Glutamatergic neuron (in vitro differentiated cells): ENCODE measurements around the gene PAX7. TPM values are rescaled to one million over a fixed set of nuclear protein-coding genes. Genes with fewer than 3 reads are reported as not detected.

ENCODE experiments used
- DNase-seq: peaks from one replicate; pipeline ENCODE4 v3.0.0; 2022
- H3K27ac Mint-ChIP-seq: one replicate; pipeline ENCODE4 v1.8.0; 2020; ENCODE audit warnings: mild to moderate bottlenecking, mixed read lengths, inconsistent platforms; ENCODE audit not compliant: unreplicated experiment
- H3K27me3 Mint-ChIP-seq: one replicate; pipeline ENCODE4 v1.8.0; 2020; ENCODE audit warnings: mild to moderate bottlenecking, moderate library complexity, mixed read lengths, inconsistent platforms; ENCODE audit not compliant: unreplicated experiment
- H3K36me3 Mint-ChIP-seq: one replicate; pipeline ENCODE4 v1.8.0; 2020; ENCODE audit warnings: mild to moderate bottlenecking, mixed read lengths, inconsistent platforms; ENCODE audit not compliant: unreplicated experiment
- H3K4me1 Mint-ChIP-seq: one replicate; pipeline ENCODE4 v1.8.0; 2020; ENCODE audit warnings: mild to moderate bottlenecking, low read depth, mixed read lengths, inconsistent platforms; ENCODE audit not compliant: unreplicated experiment
- H3K4me3 Mint-ChIP-seq: one replicate; pipeline ENCODE4 v1.8.0; 2020; ENCODE audit warnings: mild to moderate bottlenecking, mixed read lengths, inconsistent platforms; ENCODE audit not compliant: unreplicated experiment
- H3K9me3 Mint-ChIP-seq: one replicate; pipeline ENCODE4 v1.8.0; 2020; ENCODE audit warnings: mild to moderate bottlenecking, moderate library complexity, mixed read lengths, inconsistent platforms; ENCODE audit not compliant: unreplicated experiment
- CTCF ChIP-seq: fragments of 200-600 bp; sonication (generic); IDR thresholded peaks from one replicate; pipeline ENCODE4 v1.5.0; 2021; ENCODE audit not compliant: partially characterized antibody, unreplicated experiment
- total RNA-seq: library from RNA; stranded (reverse); fragmentation: NEBNext Ultra II Directional; extraction: Animal tissue kit (Norgen Biotek cat#: 25700); gene quantifications from one replicate; pipeline ENCODE4 v1.2.1, GENCODE V29; 2021; ENCODE audit not compliant: unreplicated experiment

The PAX7 gene
- total RNA-seq, 1 donor from 2014 or later: 0.07 TPM

- Mint-ChIP-seq H3K36me3 (peaks cover 4% of the 10 kb centered on the region), H3K27me3 (peaks cover 11% of the 10 kb centered on the region), H3K4me1 (no peaks in the 10 kb centered on the region), H3K4me3 (no peak overlapping the region), H3K27ac (no peak overlapping the region), H3K9me3 (peaks cover 4% of the 10 kb centered on the region)
- DNase-seq: no peak
- no peak for TF ChIP-seq CTCF
These were observed 117.0 kb downstream of the PAX7 start for GRCh38 chr1:18747671-18748070.

GRCh38 chr1:18748435-18748834, 117.8 kb downstream of the PAX7 start:
- Mint-ChIP-seq H3K4me3 (no peak overlapping the region), H3K36me3 (peaks cover 4% of the 10 kb centered on the region), H3K9me3 (peaks cover 4% of the 10 kb centered on the region), H3K4me1 (no peaks in the 10 kb centered on the region), H3K27me3 (peaks cover 11% of the 10 kb centered on the region), H3K27ac (no peak overlapping the region)
- DNase-seq: no peak
- no peak for TF ChIP-seq CTCF

- no peak for DNase-seq
- TF ChIP-seq CTCF: no peak
- H3K27ac Mint-ChIP-seq: no peak overlapping the region
- no peaks in the 10 kb centered on the region for H3K4me1 Mint-ChIP-seq
- H3K9me3 Mint-ChIP-seq: peaks cover 1% of the 10 kb centered on the region
- H3K4me3 Mint-ChIP-seq: no peak overlapping the region
- peaks cover under 1% of the 10 kb centered on the region for H3K36me3 Mint-ChIP-seq
- H3K27me3 Mint-ChIP-seq: peaks cover 8% of the 10 kb centered on the region
These were observed 118.9 kb downstream of the PAX7 start for GRCh38 chr1:18749569-18749968.

- TF ChIP-seq CTCF: no peak
- no peak for DNase-seq
- H3K27me3 Mint-ChIP-seq: peaks cover 8% of the 10 kb centered on the region
- no peaks in the 10 kb centered on the region for H3K4me1 Mint-ChIP-seq
- H3K36me3 Mint-ChIP-seq: no peaks in the 10 kb centered on the region
- H3K4me3 Mint-ChIP-seq: no peak overlapping the region
- no peak overlapping the region for H3K27ac Mint-ChIP-seq
- H3K9me3 Mint-ChIP-seq: peaks cover 1% of the 10 kb centered on the region
These were observed 120.0 kb downstream of the PAX7 start for GRCh38 chr1:18750600-18750999.

- TF ChIP-seq CTCF: no peak
- DNase-seq: no peak
- Mint-ChIP-seq H3K36me3 (peaks cover 5% of the 10 kb centered on the region), H3K4me3 (no peak overlapping the region), H3K4me1 (no peaks in the 10 kb centered on the region), H3K27me3 (peaks cover 8% of the 10 kb centered on the region), H3K27ac (no peak overlapping the region), H3K9me3 (peaks cover 3% of the 10 kb centered on the region)
These were observed 120.8 kb downstream of the PAX7 start for GRCh38 chr1:18751425-18751824.
